C4-2B (cell line): ENCODE data around the gene DYNC2I2.

ENCODE experiments used
- CTCF ChIP-seq: fragments of 450-650 bp; conservative IDR thresholded peaks from 2 replicates; pipeline ENCODE4 v1.5.1; 2017; ENCODE audit warnings: mild to moderate bottlenecking
- ZFX ChIP-seq: fragments of 450-650 bp; IDR thresholded peaks from 2 replicates; pipeline ENCODE4 v1.6.1; 2017

GRCh38 chr9:128628471-128629048 is 28.1 kb downstream of the DYNC2I2 start:
- TF ChIP-seq CTCF, result no peak
- TF ChIP-seq ZFX, result no peak
